Skin epidermis (tissue), 12 donors: ENCODE measurements around the gene SSR3.
"Not testable (repeated sequence)": the region's sequence is repeated elsewhere in the genome, so short reads cannot be mapped to it uniquely, and the experiment has no call there.

ENCODE experiments used
- H3K27ac ChIP-seq, 21 experiments: fragments of 200-600 bp; sonication (generic) in 11 of 21; one replicate each; pipeline ENCODE4 v1.5.0; 2020; ENCODE audit warnings: mild to moderate bottlenecking in 3 of 21, inconsistent platforms in 2 of 21, moderate library complexity in 2 of 21
- H3K4me3 ChIP-seq, 7 experiments: fragments of 200-600 bp; sonication (generic) in 2 of 7; one replicate each; pipeline ENCODE4 v1.5.0; 2020; ENCODE audit warnings: inconsistent platforms in 2 of 7, mild to moderate bottlenecking in 2 of 7, moderate library complexity in 1 of 7

SSR3 gene

GRCh38 chr3:156554842-156555687 is at the start of gene SSR3:
Gene SSR3, minus strand, starts transcription at chr3:156555117. Its CDS starts 28 bp downstream, at chr3:156555089.
- H3K27ac ChIP-seq: peak within 1 kb of the TSS; percentile 58 to 96 (median 88)

GRCh38 chr3:156604064-156604641 is 49.2 kb upstream of the SSR3 start:
- H3K27ac ChIP-seq: no peak overlapping the region
- H3K4me3 ChIP-seq: no peak overlapping the region

More at GRCh38 chr3:156554842-156555687, at the start of gene SSR3:
- H3K4me3 ChIP-seq: peak within 1 kb of the TSS; percentile 76 to 98 (median 81)

- H3K4me3 ChIP-seq: no peak overlapping the region
- no peak overlapping the region for H3K27ac ChIP-seq
These were observed 48.6 kb upstream of the SSR3 start for GRCh38 chr3:156603379-156604017.

GRCh38 chr3:156602424-156602823 is 47.5 kb upstream of the SSR3 start:
- no peak overlapping the region for H3K27ac ChIP-seq

GRCh38 chr3:156601497-156601896 is 46.6 kb upstream of the SSR3 start:
- Histone ChIP-seq H3K27ac (no peak overlapping the region), H3K4me3 (no peak overlapping the region)

More at GRCh38 chr3:156602424-156602823, 47.5 kb upstream of the SSR3 start:
- no peak overlapping the region for H3K4me3 ChIP-seq

GRCh38 chr3:156600834-156601233 is 45.9 kb upstream of the SSR3 start:
- no peak overlapping the region for H3K27ac ChIP-seq
- H3K4me3 ChIP-seq: no peak overlapping the region

GRCh38 chr3:156599089-156599874 is 44.4 kb upstream of the SSR3 start:
- no peak overlapping the region for H3K4me3 ChIP-seq
- no peak overlapping the region for H3K27ac ChIP-seq

- no peak overlapping the region for H3K4me3 ChIP-seq
- no peak overlapping the region for H3K27ac ChIP-seq
These were observed 43.5 kb upstream of the SSR3 start for GRCh38 chr3:156598413-156598812.

GRCh38 chr3:156594219-156594683 is 39.3 kb upstream of the SSR3 start:
- H3K4me3 ChIP-seq: no peak overlapping the region
- no peak overlapping the region for H3K27ac ChIP-seq

GRCh38 chr3:156593814-156594213 is 38.9 kb upstream of the SSR3 start:
- H3K4me3 ChIP-seq: no peak overlapping the region
- no peak overlapping the region for H3K27ac ChIP-seq

GRCh38 chr3:156589806-156590205 is 34.9 kb upstream of the SSR3 start:
- H3K4me3 ChIP-seq, H3K27ac ChIP-seq: not testable (repeated sequence)

GRCh38 chr3:156587760-156588069 is 32.8 kb upstream of the SSR3 start:
- Histone ChIP-seq H3K4me3 (no peak overlapping the region), H3K27ac (peak overlapping the region in 3 of 21 experiments; percentile 9 to 22 (median 14))

- Histone ChIP-seq H3K4me3 (no peak overlapping the region), H3K27ac (peak overlapping the region in 4 of 21 experiments; percentile 9 to 42 (median 18))
These were observed 32.2 kb upstream of the SSR3 start for GRCh38 chr3:156586905-156587759.

- H3K4me3 ChIP-seq: no peak overlapping the region
- H3K27ac ChIP-seq: no peak overlapping the region
These were observed 28.6 kb upstream of the SSR3 start for GRCh38 chr3:156583469-156583868.

- no peak overlapping the region for H3K4me3 ChIP-seq
These were observed 27.7 kb upstream of the SSR3 start for GRCh38 chr3:156582532-156583183.

GRCh38 chr3:156581954-156582353 is 27.0 kb upstream of the SSR3 start:
- H3K4me3 ChIP-seq: no peak overlapping the region
- no peak overlapping the region for H3K27ac ChIP-seq

More at GRCh38 chr3:156582532-156583183, 27.7 kb upstream of the SSR3 start:
- H3K27ac ChIP-seq: no peak overlapping the region

GRCh38 chr3:156581033-156581432 is 26.1 kb upstream of the SSR3 start:
- Histone ChIP-seq H3K4me3 (no peak overlapping the region), H3K27ac (no peak overlapping the region)

- Histone ChIP-seq H3K27ac (no peak overlapping the region), H3K4me3 (no peak overlapping the region)
These were observed 24.5 kb upstream of the SSR3 start for GRCh38 chr3:156579427-156579851.
